Progenitor cell of endocrine pancreas (in vitro differentiated cells): ENCODE measurements around the gene B3GLCT. TPM values are rescaled to one million over a fixed set of nuclear protein-coding genes. Genes with fewer than 3 reads are reported as not detected.

Source experiments
- DNase-seq: peaks from one replicate; pipeline ENCODE4 v3.0.0; 2021; ENCODE audit warnings: low spot score; ENCODE audit not compliant: unreplicated experiment
- H3K27ac Mint-ChIP-seq: 2 replicates; pipeline ENCODE4 v1.8.0; 2021; ENCODE audit warnings: mild to moderate bottlenecking, moderate library complexity, mixed read lengths
- H3K27me3 Mint-ChIP-seq: 2 replicates; pipeline ENCODE4 v1.8.0; 2021; ENCODE audit warnings: mixed read lengths
- H3K36me3 Mint-ChIP-seq: 2 replicates; pipeline ENCODE4 v1.8.0; 2022; ENCODE audit warnings: mixed read lengths; ENCODE audit not compliant: insufficient read depth
- H3K4me1 Mint-ChIP-seq: 2 replicates; pipeline ENCODE4 v1.8.0; 2021; ENCODE audit warnings: low read depth, mixed read lengths
- H3K4me3 Mint-ChIP-seq: 2 replicates; pipeline ENCODE4 v1.8.0; 2021; ENCODE audit warnings: low read depth, mild to moderate bottlenecking, moderate library complexity, mixed read lengths
- H3K9me3 Mint-ChIP-seq: 2 replicates; pipeline ENCODE4 v1.8.0; 2021; ENCODE audit warnings: low read depth, mixed read lengths
- CTCF ChIP-seq: fragments of 200-600 bp; sonication (generic); IDR thresholded peaks from one replicate; pipeline ENCODE4 v1.5.0; 2021; ENCODE audit warnings: antibody characterized with exemption, mild to moderate bottlenecking; ENCODE audit not compliant: unreplicated experiment
- total RNA-seq: library from RNA; stranded (reverse); gene quantifications from 2 replicates; pipeline ENCODE4 v1.2.1, GENCODE V29; 2021

The B3GLCT gene
- total RNA-seq, 1 donor from 2014 or later = 6.6 TPM

- no peaks in the 10 kb centered on the region for H3K27me3 Mint-ChIP-seq
- no peak overlapping the region for H3K4me3 Mint-ChIP-seq
- no peaks in the 10 kb centered on the region for H3K9me3 Mint-ChIP-seq
- H3K27ac Mint-ChIP-seq = no peak overlapping the region
- no peaks in the 10 kb centered on the region for H3K4me1 Mint-ChIP-seq
- no peak for DNase-seq
- TF ChIP-seq CTCF = no peak
- H3K36me3 Mint-ChIP-seq = peaks cover 1% of the 10 kb centered on the region
Measured at GRCh38 chr13:31245598-31246373, 46.0 kb downstream of the B3GLCT start.

- H3K36me3 Mint-ChIP-seq = peaks cover 11% of the 10 kb centered on the region
- no peak overlapping the region for H3K4me3 Mint-ChIP-seq
- no peak overlapping the region for H3K27ac Mint-ChIP-seq
- no peak for DNase-seq
- no peak for TF ChIP-seq CTCF
- no peaks in the 10 kb centered on the region for H3K4me1 Mint-ChIP-seq
- H3K9me3 Mint-ChIP-seq = peaks cover 8% of the 10 kb centered on the region
- no peaks in the 10 kb centered on the region for H3K27me3 Mint-ChIP-seq
Measured at GRCh38 chr13:31246918-31247317, 47.1 kb downstream of the B3GLCT start.

GRCh38 chr13:31248361-31248760 lies 48.6 kb downstream of the B3GLCT start:
- Mint-ChIP-seq H3K27ac (no peak overlapping the region), H3K36me3 (peaks cover 16% of the 10 kb centered on the region), H3K4me1 (no peaks in the 10 kb centered on the region), H3K27me3 (no peaks in the 10 kb centered on the region), H3K9me3 (peaks cover 18% of the 10 kb centered on the region), H3K4me3 (no peak overlapping the region)
- no peak for DNase-seq
- TF ChIP-seq CTCF = no peak

- no peak overlapping the region for H3K4me3 Mint-ChIP-seq
- H3K4me1 Mint-ChIP-seq = no peaks in the 10 kb centered on the region
- DNase-seq = no peak
- peaks cover 18% of the 10 kb centered on the region for H3K36me3 Mint-ChIP-seq
- peaks cover 18% of the 10 kb centered on the region for H3K9me3 Mint-ChIP-seq
- TF ChIP-seq CTCF = no peak
- no peak overlapping the region for H3K27ac Mint-ChIP-seq
- no peaks in the 10 kb centered on the region for H3K27me3 Mint-ChIP-seq
Measured at GRCh38 chr13:31248965-31249539, 49.3 kb downstream of the B3GLCT start.

- H3K9me3 Mint-ChIP-seq = peaks cover 21% of the 10 kb centered on the region
- peaks cover 22% of the 10 kb centered on the region for H3K36me3 Mint-ChIP-seq
- TF ChIP-seq CTCF = no peak
- no peaks in the 10 kb centered on the region for H3K4me1 Mint-ChIP-seq
- no peak overlapping the region for H3K27ac Mint-ChIP-seq
- no peak overlapping the region for H3K4me3 Mint-ChIP-seq
- no peaks in the 10 kb centered on the region for H3K27me3 Mint-ChIP-seq
- DNase-seq = no peak
Measured at GRCh38 chr13:31250435-31250834, 50.7 kb downstream of the B3GLCT start.
